Right cardiac atrium (tissue), 5 donors: Measurements from ENCODE around the gene DGKQ. TPM values are rescaled to one million over a fixed set of nuclear protein-coding genes. Genes with fewer than 3 reads are reported as not detected.
A peak's percentile ranks its signal among the peaks of the same experiment; 100 is the strongest.

ENCODE experiments used
- ATAC-seq, 2 donors: fragments of 200-7000 bp; cut with Tn5 transposase; one replicate each; pipeline versions ENCODE4 v1.8.0 to v1.9.1; 2020; ENCODE audit warnings: moderate library complexity in 2 of 2, mild to moderate bottlenecking in 1 of 2
- DNase-seq, 3 donors: peaks; one replicate each; pipeline ENCODE4 v3.0.0-alpha.2; 2020
- H3K27ac ChIP-seq: one replicate; pipeline ENCODE4 v1.5.1; 2013; ENCODE audit warnings: mild to moderate bottlenecking, low read length, control low read depth, moderate library complexity
- H3K27me3 ChIP-seq: one replicate; pipeline ENCODE4 v1.6.1; 2013; ENCODE audit not compliant: control insufficient read depth, insufficient read depth
- H3K4me1 ChIP-seq: one replicate; pipeline ENCODE4 v1.6.1; 2013; ENCODE audit warnings: low read length; ENCODE audit not compliant: control insufficient read depth, insufficient read depth
- H3K4me3 ChIP-seq: one replicate; pipeline ENCODE4 v1.5.1; 2013; ENCODE audit warnings: low read length, control low read depth
- H3K9me3 ChIP-seq: one replicate; pipeline ENCODE4 v1.6.1; 2013; ENCODE audit warnings: low read length; ENCODE audit not compliant: control insufficient read depth
- WGBS: extraction: QIAGEN DNeasy Blood & Tissue Kit; methylation state at CpG from one replicate; pipeline ENCODE4 v1.1.7; 2013; 5-methylcytosine and 5-hydroxymethylcytosine counted together
- intact Hi-C, 4 donors: fragments of 100-400 bp; cut with DNase I; formaldehyde crosslinking; loops; one replicate each; pipeline versions ENCODE4 v1.11.0 to v1.14.0; 2022 to 2023
- polyA plus RNA-seq: library from polyadenylated mRNA; stranded (reverse); fragments of 200-250 nt; gene quantifications from one replicate; pipeline ENCODE4 v1.2.3, GENCODE V29; 2013
- total RNA-seq, 4 donors: library from RNA; stranded (reverse); fragmentation: NEBNext Ultra II Directional; extraction: Animal tissue kit (Norgen Biotek cat#: 25700); gene quantifications; one replicate each; pipeline ENCODE4 v1.2.1, GENCODE V29; 2021
- donor health status: healthy with polysubstance abuse.
- donor health status: DM: no; HTN: yes; CAD: no.
- donor health status: DM: no; HTN: no; CAD: no.
- donor health status: DM: no; HTN: yes; CAD: no; lungs with severe emphysema.
- donor health status: DM: yes; HTN: yes; CAD: no.

DGKQ gene
- total and polyA plus RNA-seq, 5 donors: 3.6 to 4.9 (median 4.5) TPM

DNA sequence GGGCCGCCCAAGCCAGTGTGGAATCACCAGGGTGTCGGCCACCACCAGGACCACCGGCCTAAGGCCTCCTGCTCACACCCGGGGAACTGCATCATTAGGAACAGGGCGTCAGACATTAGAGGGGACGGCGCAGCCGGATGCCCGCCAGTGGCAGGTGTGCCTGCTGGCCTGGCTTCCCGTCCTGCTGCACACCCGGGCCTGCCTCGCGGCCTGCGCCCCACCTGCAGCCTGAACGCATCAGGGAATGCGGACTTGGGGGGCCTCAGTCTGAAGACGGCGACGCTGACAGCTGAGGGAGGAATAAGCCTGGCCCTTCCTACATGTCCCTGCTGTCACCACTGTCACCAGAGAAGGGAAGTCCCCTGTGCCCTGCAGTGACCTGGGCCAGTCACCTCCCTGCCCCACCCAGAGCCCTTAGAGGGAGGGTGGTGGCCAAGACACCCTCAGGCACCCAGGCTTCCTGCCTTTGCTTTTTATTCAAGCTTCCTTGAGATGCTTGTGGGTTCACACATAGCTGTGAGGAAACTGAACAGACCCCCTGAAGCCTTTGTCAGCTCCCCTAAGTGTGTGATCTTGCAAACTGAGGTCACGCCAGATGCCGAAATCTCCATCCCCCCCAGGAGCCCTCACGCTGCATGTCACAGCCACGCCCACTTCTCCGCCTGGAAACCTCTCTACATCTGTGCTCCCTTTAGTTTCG is 3.2 kb downstream of the DGKQ start:
- DNase-seq (peak in 1 of 3 donors; percentile 32), ATAC-seq (no peak)
- Histone ChIP-seq H3K4me3 (no peak overlapping the region), H3K9me3 (no peaks in the 10 kb centered on the region), H3K27me3 (no peaks in the 10 kb centered on the region), H3K27ac (no peak overlapping the region), H3K4me1 (peaks cover 3% of the 10 kb centered on the region)
- intact Hi-C loops: no loop called here
- 94% methylated on average over 25 of the region's 25 CpGs for WGBS

DNA sequence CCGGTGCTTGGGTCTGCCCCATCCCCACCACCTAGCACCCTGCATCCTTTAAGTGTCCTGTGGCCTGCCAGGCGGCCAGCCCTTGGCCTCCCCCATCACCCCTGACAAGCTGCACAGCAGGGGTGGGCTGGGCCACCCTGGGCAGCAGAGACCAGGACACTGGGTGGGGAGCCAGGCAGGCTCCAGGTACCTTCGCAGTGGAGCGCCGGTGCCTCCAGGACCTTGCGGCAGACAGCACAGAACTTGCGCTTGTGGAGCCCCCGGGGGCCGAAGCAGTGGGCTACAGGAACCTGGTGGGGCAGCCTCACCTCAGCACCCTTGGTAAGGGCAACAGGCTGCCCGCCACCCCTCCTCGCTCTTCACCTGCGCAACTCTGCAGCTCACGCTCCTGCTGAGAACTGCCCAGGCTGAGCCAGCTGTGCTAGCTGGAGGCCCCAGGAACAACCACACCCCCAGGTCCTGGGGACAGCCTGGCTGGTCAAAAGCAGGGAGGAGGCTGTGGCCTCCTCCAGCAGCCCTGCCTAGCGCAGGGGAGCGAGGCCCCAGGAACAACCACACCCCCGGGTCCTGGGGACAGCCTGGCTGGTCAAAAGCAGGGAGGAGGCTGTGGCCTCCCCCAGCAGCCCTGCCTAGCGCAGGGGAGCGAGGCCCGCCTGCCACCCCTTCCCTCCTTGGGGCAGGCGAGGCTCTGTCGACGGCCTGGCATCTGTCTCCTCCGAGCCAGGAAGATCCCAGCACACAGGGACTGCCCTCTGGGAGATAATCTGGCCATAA is 4.6 kb downstream of the DGKQ start:
- DNase-seq: peak in 2 of 3 donors; percentile 40 to 58
- intact Hi-C loops: no loop called here
- Histone ChIP-seq H3K27ac (no peak overlapping the region), H3K27me3 (no peaks in the 10 kb centered on the region), H3K9me3 (no peaks in the 10 kb centered on the region), H3K4me3 (no peak overlapping the region), H3K4me1 (peaks cover 3% of the 10 kb centered on the region)
- WGBS: 83% methylated on average over 23 of the region's 23 CpGs
- no peak for ATAC-seq

DNA sequence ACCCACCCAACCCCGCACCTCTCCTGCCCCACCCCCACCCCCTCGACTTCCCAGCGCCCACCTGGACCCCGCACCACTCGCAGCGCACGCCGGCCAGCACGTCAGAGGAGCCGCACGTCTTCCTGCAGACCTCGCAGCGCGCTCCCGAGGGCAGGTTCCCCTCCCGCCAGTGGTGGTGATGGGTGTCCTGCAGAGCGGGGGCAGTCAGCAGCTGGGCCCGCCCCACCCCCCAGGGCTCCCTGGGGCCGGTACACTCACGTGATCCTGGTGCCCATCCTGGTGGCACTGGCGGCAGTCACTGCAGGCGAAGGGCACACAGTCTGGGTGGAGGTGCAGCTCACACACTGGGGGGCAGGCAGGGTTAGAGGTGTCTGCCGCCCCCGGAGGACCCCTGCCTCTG is 5.1 kb downstream of the DGKQ start:
- ATAC-seq: no peak
- Histone ChIP-seq H3K27ac (no peak overlapping the region), H3K4me3 (no peak overlapping the region), H3K27me3 (no peaks in the 10 kb centered on the region), H3K4me1 (peaks cover 3% of the 10 kb centered on the region), H3K9me3 (no peaks in the 10 kb centered on the region)
- WGBS: 26% methylated on average over 24 of the region's 24 CpGs
- DNase-seq: no peak
- intact Hi-C loops: no loop called here

DNA sequence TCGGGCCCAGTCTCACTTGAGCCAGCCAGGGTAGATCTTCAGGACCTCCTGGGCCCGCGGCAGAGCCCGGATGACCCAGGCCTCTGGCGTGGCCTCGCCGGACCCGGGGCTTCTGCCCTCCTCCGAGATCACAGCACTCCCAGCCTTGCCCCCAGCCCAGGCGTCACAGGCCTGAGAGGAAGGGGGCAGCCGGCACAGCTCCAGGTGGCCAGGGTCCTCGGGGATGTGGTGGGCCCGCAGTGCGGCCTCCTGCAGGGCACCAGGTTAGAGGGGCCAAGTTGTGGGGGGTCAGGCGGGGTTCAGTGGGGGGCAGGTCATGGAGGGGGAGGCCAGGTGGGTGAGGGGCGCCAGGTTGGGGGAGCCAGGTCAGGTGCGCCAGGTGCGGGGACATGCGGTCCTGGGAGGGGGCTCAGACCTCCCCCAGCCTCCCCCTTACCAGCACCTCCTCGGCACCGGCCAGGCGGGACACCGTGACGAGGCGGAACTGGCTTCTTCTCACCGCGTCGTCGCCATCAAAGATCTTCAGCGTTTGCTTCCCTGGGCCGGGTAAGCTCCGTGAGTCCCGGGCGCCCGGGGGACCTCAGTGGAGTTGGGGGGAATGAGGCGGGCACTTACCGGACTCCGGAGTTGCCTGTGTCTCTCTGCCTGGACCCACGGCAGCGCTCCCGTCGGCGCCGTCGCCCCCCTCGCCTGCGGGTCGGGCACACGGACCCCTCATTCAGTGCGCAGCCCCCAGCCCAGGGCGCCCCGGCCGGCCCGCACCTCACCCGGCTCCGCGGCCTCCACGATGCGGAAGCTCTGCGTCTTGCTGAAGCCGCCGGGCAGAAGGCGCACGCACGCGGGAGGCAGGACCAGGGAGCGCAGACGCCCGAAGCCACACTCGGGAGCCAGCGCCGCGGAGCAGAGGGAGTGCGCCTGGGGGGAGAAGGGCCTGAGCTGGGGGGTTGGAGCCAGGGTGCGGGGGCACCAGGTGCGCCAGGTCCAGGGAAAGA is 6.0 kb downstream of the DGKQ start:
- peaks cover 3% of the 10 kb centered on the region for H3K4me1 ChIP-seq
- intact Hi-C loops: no loop called here
- H3K9me3 ChIP-seq: no peaks in the 10 kb centered on the region
- H3K27me3 ChIP-seq: no peaks in the 10 kb centered on the region
- no peak overlapping the region for H3K27ac ChIP-seq
- 46% methylated on average over 76 of the region's 76 CpGs for WGBS
- no peak overlapping the region for H3K4me3 ChIP-seq
- no peak for ATAC-seq
- peak in 2 of 3 donors; percentile 47 to 66 for DNase-seq

DNA sequence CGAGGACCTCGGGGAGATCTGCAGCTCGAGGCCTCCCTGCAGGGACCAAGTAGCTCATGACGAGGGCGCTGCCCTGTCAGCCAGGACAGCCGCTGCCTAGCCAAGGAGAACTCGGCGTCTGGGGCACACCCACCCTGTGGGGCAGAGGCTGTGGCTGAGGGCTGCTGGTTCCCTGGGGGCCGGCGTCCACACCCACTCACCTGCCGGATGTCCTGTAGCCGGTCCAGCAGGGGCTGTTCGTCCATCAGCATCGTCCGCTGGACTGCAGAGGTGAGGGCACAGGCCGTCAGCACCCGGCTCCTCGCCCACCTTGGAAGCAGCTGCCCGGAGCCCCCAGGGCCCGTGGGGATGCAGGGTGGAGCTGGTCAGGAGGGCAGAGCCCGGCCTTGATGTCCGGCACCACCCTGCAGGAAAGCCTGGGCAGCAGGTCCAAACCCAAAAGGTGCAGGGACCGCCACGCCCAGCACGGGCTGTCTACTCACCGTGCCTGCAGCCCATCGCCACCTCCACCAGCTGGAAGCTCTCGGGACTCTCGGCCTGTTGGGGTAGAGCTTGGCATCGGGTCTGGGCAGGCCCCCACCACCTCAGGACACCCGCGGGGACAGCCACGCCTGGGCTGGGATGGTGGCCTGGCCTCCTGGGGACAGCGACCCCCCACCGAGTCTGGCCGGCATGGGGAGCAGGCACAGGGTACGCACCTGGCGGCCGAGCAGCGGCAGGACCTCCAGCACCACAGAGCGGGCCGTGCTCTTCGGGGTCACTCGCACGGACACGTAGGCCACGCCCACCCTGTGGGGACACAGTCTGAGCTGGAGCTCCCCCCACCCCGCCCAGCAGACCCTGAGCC is 6.9 kb downstream of the DGKQ start:
- H3K4me1 ChIP-seq: no peaks in the 10 kb centered on the region

DNA sequence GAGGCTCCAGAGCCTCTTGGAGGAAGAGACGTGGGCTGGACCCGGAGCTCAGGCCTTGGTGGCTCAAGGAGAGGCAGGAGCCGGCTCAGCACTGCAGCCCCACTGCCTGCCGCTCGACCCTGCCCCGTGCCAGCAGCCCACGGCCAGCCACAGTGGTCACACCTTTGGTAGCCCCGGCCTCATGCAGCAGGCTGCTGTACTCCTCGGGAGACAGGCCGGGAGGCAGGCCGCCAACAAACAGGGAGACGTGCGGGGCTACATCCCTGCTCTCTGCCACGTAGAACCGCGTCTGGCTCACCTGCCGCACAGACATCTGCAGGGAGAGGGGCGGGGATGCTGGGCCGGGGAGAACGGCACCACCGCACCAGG is 7.6 kb downstream of the DGKQ start:
- ATAC-seq: no peak
- Histone ChIP-seq H3K27me3 (no peaks in the 10 kb centered on the region), H3K4me3 (no peak overlapping the region), H3K4me1 (no peaks in the 10 kb centered on the region), H3K27ac (no peak overlapping the region), H3K9me3 (no peaks in the 10 kb centered on the region)
- peak in 1 of 3 donors; percentile 31 for DNase-seq
- WGBS: 92% methylated on average over 21 of the region's 21 CpGs
- intact Hi-C loops: no loop called here

More for the DNA sequence above, 6.9 kb downstream of the DGKQ start:
- Histone ChIP-seq H3K27ac (no peak overlapping the region), H3K4me3 (no peak overlapping the region), H3K9me3 (no peaks in the 10 kb centered on the region), H3K27me3 (no peaks in the 10 kb centered on the region)
- ATAC-seq (no peak), DNase-seq (peak in 2 of 3 donors; percentile 57 to 68)
- intact Hi-C loops: no loop called here
- WGBS: 91% methylated on average over 48 of the region's 48 CpGs

DNA sequence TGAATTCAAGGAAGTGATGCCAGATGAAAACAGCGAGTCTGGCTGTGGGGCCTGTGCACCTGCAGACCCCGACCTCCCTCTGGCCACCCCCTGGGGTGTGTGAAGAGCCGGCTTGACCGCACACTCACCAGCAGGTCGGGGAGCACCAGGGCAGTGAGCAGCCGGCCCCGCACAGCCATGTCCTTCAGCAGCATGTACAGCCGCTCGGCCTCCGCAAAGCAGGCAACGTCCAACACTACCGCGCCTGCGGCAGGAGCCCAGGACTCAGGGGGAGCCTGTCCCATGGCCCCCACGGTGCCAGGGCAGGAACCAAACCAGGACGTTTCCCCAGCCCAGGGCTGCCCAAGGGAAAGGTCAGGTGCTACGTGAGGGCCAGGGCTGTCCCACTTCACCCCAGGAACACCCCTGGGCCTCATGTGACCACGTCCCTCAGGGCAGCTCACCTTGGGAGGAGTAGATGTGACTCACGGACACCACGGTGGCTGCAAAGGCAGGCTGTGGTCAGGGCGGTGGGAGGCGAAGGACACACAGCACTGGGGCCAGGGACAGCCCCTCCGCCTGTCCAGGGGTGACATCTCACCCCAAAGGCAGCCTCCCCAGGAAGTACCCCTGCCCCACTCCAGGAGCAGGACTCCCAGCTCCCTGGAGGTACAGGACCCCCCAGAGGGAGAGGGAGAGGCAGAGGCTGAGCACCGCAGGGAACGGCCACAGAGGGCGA is 8.2 kb downstream of the DGKQ start:
- no peak for ATAC-seq
- 91% methylated on average over 26 of the region's 26 CpGs for WGBS
- no peak overlapping the region for H3K4me3 ChIP-seq
- no peaks in the 10 kb centered on the region for H3K27me3 ChIP-seq
- no peak overlapping the region for H3K27ac ChIP-seq
- intact Hi-C loops: no loop called here
- no peaks in the 10 kb centered on the region for H3K4me1 ChIP-seq
- peak in 2 of 3 donors; percentile 11 to 42 for DNase-seq
- H3K9me3 ChIP-seq: no peaks in the 10 kb centered on the region

DNA sequence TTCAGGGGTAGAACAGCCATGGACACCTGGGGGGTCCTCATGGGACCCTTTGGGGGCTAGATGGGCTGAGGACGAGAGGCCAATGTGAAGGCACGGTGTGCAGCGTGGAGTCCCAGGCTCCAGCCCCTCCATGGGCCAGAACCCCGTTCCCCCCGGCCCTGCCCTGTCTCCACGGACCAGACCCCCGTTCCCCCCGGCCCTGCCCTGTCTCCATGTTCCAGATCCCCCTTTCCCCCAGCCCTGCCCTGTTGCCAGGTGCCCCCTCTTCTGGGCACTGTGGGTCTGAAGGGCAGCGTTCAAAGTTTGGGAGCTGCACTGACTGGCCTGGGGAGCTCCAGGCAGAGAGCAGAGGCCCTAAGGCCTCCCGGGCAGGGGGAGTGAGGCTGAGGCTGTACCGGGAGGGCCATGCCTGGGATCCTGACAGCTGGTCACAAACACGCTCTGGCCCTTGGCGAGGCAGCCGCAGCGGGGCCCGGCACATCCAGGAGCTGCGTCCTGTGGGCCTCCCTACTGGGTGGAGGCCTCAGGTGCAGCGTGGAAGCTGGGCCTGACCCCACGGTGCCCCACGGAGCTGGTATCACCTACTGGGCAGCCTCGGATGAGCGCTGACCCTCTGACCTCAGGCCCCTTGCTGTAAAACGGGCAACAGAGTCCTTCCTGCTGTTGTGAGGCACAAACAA is 8.9 kb downstream of the DGKQ start:
- H3K4me1 ChIP-seq: no peaks in the 10 kb centered on the region
- DNase-seq (peak; percentile 18 to 57 (median 36)), ATAC-seq (no peak)
- H3K4me3 ChIP-seq: no peak overlapping the region
- WGBS: 89% methylated on average over 23 of the region's 23 CpGs
- intact Hi-C loops: no loop called here
- no peaks in the 10 kb centered on the region for H3K27me3 ChIP-seq
- no peaks in the 10 kb centered on the region for H3K9me3 ChIP-seq
- no peak overlapping the region for H3K27ac ChIP-seq

DNA sequence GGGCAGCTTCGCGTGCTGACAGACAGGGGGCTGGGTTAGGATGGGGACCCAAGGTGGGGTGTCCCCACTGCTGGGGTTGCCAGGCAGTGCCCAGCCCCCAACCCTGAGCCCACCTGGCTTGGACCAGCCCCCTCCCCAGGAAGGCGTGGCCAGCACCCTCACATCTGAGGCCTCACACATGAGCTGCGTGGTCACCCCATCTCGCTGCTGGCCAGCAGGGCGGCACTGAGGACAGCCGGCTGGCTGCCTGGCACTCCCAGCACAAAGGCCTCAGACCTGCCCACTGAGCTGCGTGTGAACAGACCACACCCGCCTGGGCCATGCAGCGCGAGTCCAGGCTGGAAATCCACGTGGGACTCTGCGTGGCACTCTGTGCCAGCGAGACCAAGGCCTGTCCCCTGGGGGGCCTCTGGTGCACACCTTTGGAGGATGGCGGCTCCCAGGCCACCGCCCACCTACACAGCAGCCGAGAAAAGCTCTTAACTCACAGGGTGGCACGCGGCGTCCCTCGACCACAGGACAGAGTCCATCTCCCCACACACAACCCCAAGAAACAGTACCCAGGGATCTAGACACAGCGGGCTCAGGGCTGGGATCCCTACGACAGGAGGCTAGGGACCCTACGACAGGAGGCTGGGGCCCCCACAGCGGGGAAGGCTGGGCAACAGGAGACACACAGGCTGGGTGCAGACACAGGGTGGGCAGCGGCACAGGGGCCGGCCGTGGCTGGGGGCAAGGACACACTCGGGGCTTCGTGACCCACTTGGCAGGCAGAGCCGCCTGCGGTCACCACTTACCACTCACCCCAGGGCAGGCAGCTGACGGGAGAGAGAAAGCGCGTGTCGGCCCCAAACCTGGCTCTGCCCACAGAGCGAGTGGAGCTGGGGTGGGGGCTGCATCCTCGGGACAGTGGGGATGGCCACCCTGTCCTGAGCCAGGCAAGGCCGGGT is 9.8 kb downstream of the DGKQ start:
- WGBS: 95% methylated on average over 39 of the region's 39 CpGs
- H3K27me3 ChIP-seq: no peaks in the 10 kb centered on the region
- intact Hi-C loops: no loop called here
- no peaks in the 10 kb centered on the region for H3K9me3 ChIP-seq
- no peak overlapping the region for H3K27ac ChIP-seq
- H3K4me1 ChIP-seq: no peaks in the 10 kb centered on the region
- ATAC-seq: no peak
- DNase-seq: peak; percentile 9 to 59 (median 45)
- no peak overlapping the region for H3K4me3 ChIP-seq
